Hepatocyte (in vitro differentiated cells): ENCODE measurements around the gene PIGV. TPM values are rescaled to one million over a fixed set of nuclear protein-coding genes. Genes with fewer than 3 reads are reported as not detected.

Experiments
- DNase-seq: peaks from one replicate; pipeline ENCODE4 v3.0.0-alpha.2; 2016; ENCODE audit warnings: low spot score
- H2AFZ ChIP-seq: fragments of 200-600 bp; sonication (generic); 2 replicates; pipeline ENCODE4 v1.6.0; 2016; ENCODE audit warnings: antibody characterized with exemption, mild to moderate bottlenecking
- H3K27ac ChIP-seq: fragments of 200-600 bp; sonication (generic); 2 replicates; pipeline ENCODE4 v1.5.1; 2016; ENCODE audit warnings: mild to moderate bottlenecking
- H3K27me3 ChIP-seq: fragments of 200-600 bp; sonication (generic); 2 replicates; pipeline ENCODE4 v1.6.1; 2016
- H3K36me3 ChIP-seq: fragments of 200-600 bp; sonication (generic); replicated peaks from 2 replicates; pipeline ENCODE4 v1.5.1; 2016; ENCODE audit warnings: low read depth; ENCODE audit not compliant: insufficient read depth
- H3K4me1 ChIP-seq: fragments of 200-600 bp; sonication (generic); 2 replicates; pipeline ENCODE4 v1.5.1; 2016; ENCODE audit warnings: mild to moderate bottlenecking, moderate library complexity; ENCODE audit not compliant: insufficient read depth
- H3K4me2 ChIP-seq: fragments of 200-600 bp; sonication (generic); 2 replicates; pipeline ENCODE4 v1.6.0; 2016
- H3K4me3 ChIP-seq: fragments of 200-600 bp; sonication (generic); 2 replicates; pipeline ENCODE4 v1.5.1; 2016; ENCODE audit warnings: mild to moderate bottlenecking
- H3K79me2 ChIP-seq: fragments of 200-600 bp; sonication (generic); 2 replicates; pipeline ENCODE4 v1.6.0; 2017; ENCODE audit warnings: mild to moderate bottlenecking
- H3K9me2 ChIP-seq: fragments of 200-600 bp; sonication (generic); replicated peaks from 2 replicates; pipeline ENCODE4 v1.6.0; 2017; ENCODE audit warnings: mild to moderate bottlenecking; ENCODE audit not compliant: insufficient read depth
- H3K9me3 ChIP-seq: fragments of 200-600 bp; sonication (generic); 2 replicates; pipeline ENCODE4 v1.5.1; 2016; ENCODE audit warnings: low read depth, mild to moderate bottlenecking
- H4K20me1 ChIP-seq: fragments of 200-600 bp; sonication (generic); 2 replicates; pipeline ENCODE4 v1.6.0; 2016; ENCODE audit warnings: mild to moderate bottlenecking; ENCODE audit not compliant: insufficient read depth, poor library complexity, severe bottlenecking
- EZH2 ChIP-seq: fragments of 200-600 bp; sonication (generic); IDR thresholded peaks from 2 replicates; pipeline ENCODE4 v1.6.1; 2016; ENCODE audit warnings: antibody characterized with exemption, mild to moderate bottlenecking, borderline replicate concordance
- EZH2phosphoT487 ChIP-seq: fragments of 200-600 bp; sonication (generic); IDR thresholded peaks from one replicate; pipeline ENCODE4 v1.6.1; 2018; ENCODE audit warnings: antibody characterized with exemption, mild to moderate bottlenecking, low read depth, moderate library complexity; ENCODE audit not compliant: unreplicated experiment, severe bottlenecking
- WGBS: methylation state at CpG from one replicate; pipeline ENCODE4 v1.1.6; 2016; ENCODE audit warnings: low lambda C conversion rate; ENCODE audit errors: missing lambda C conversion rate; 5-methylcytosine and 5-hydroxymethylcytosine counted together
- polyA plus RNA-seq: library from polyadenylated mRNA; unstranded; fragments of >200 nt; fragmentation: Nextera tagmentation; extraction: Ambion mirVana; gene quantifications from 2 replicates; pipeline ENCODE4 v1.2.1, GENCODE V29; 2016
- total RNA-seq: library from RNA; depleted of rRNA; stranded (reverse); fragments of >200 nt; gene quantifications from 2 replicates; pipeline ENCODE4 v1.2.3, GENCODE V29; 2014
- TF ChIP-seq, protein P1 (sequence below): fragments of 200-600 bp; sonication (generic); IDR thresholded peaks from 2 replicates; pipeline ENCODE4 v1.5.1; 2016; ENCODE audit warnings: antibody characterized with exemption, mild to moderate bottlenecking; ENCODE audit not compliant: poor library complexity

Gene PIGV
- total and polyA plus RNA-seq, 2 experiments from 2014 or later: 21.2 to 22.0 TPM

DNA sequence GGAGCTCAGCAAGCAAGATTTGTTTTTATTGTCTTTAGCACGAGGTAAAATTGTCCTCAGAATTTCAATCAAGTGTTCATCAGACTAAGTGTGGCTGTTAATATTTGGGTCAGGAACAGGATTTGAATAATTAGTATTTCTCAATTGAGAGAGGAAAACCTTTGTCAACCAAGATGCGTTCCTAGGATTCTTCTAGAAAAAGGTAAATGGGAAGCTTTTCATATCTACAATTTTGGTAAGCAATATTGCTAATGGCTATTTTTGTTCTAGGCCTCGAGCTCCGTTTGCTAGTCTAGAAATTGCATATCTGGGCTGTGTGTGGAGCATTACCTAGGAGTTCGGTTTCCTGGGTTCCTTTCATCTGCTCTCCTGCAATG is 4.1 kb upstream of the PIGV start:
- Histone ChIP-seq H4K20me1 (peaks cover 7% of the 10 kb centered on the region), H3K79me2 (peaks cover 32% of the 10 kb centered on the region), H3K4me1 (peaks cover 35% of the 10 kb centered on the region), H3K9me3 (no peaks in the 10 kb centered on the region), H3K9me2 (no peaks in the 10 kb centered on the region), H3K27ac (peak overlapping the region; percentile 43), H2AFZ (no peak overlapping the region), H3K36me3 (no peaks in the 10 kb centered on the region), H3K4me2 (peak overlapping the region; percentile 11), H3K27me3 (no peaks in the 10 kb centered on the region), H3K4me3 (no peak overlapping the region)
- no peak for TF ChIP-seq EZH2phosphoT487
- TF ChIP-seq EZH2: no peak
- TF ChIP-seq, protein P1, sequence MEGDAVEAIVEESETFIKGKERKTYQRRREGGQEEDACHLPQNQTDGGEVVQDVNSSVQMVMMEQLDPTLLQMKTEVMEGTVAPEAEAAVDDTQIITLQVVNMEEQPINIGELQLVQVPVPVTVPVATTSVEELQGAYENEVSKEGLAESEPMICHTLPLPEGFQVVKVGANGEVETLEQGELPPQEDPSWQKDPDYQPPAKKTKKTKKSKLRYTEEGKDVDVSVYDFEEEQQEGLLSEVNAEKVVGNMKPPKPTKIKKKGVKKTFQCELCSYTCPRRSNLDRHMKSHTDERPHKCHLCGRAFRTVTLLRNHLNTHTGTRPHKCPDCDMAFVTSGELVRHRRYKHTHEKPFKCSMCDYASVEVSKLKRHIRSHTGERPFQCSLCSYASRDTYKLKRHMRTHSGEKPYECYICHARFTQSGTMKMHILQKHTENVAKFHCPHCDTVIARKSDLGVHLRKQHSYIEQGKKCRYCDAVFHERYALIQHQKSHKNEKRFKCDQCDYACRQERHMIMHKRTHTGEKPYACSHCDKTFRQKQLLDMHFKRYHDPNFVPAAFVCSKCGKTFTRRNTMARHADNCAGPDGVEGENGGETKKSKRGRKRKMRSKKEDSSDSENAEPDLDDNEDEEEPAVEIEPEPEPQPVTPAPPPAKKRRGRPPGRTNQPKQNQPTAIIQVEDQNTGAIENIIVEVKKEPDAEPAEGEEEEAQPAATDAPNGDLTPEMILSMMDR: no peak
- DNase-seq: no peak
- 86% methylated on average over 5 of the region's 5 CpGs for WGBS

DNA sequence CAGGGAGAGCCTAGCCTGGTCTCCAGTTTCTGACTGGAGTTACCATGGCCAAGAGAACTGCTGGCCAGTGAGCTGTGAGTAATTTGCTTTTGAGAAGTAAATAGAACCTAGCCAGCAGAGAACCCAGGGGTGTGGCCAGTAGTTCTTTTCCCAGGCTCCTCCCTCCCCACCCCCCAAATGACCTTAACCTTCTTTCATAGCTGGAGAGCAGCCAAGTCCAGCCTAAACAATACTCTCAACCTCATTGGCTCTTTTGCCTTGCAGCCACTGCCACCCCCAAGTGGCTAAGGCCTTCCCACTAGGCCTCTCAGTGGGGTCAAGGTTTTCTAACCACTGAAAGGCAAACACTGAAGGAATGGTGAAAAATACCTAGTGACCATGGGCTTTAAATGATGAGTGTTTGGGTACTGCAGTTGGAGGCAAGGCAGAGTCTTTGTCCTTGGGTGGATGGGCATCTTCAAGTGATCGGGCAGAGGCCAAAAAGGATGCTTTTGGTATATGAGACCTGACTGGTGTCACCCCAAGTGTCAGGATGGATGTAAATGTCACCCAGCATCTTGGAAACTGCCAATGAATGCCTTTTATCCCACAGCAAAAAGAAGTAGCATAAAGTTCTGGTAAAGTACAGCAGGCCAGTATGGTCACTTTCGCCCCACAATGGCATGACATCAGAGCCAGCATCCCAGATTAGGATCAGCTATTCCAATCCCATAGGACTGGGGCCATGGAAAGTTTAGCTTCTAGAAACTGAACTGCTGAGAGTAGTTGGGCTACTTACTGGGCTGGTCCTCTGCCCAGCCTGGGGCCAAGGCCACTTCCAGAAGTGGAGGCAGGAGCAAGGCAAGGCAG is 3.5 kb upstream of the PIGV start:
- Histone ChIP-seq H4K20me1 (peaks cover 7% of the 10 kb centered on the region), H3K4me1 (peaks cover 35% of the 10 kb centered on the region), H3K36me3 (no peaks in the 10 kb centered on the region), H3K9me2 (no peaks in the 10 kb centered on the region), H3K4me3 (no peak overlapping the region), H3K79me2 (peaks cover 26% of the 10 kb centered on the region), H2AFZ (no peak overlapping the region), H3K27me3 (no peaks in the 10 kb centered on the region), H3K9me3 (no peaks in the 10 kb centered on the region), H3K27ac (peak overlapping the region; percentile 99), H3K4me2 (peak overlapping the region; percentile 11)
- 95% methylated on average over 2 of the region's 2 CpGs for WGBS
- DNase-seq: peak; percentile 80
- no peak for TF ChIP-seq EZH2
- TF ChIP-seq, protein P1: no peak
- no peak for TF ChIP-seq EZH2phosphoT487

DNA sequence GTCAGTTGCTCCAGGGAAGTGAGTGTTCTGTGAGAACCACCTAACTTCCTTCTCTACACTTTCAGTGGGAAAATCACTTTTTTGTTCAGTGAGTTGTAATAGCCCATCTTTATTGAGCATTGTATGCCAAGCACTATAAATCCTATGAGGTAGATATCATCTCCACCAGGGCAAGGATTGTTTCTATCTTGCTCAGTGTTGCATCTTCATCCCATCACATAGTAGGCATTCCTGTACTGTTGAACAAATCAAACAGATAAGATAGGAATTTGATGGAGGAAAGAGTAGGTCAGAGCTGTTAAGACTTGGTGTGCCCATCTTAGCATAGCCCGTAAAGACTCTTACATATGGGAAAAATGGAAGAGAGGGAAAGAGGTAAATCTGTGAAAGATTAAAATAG is 2.9 kb upstream of the PIGV start:
- Histone ChIP-seq H3K27me3 (no peaks in the 10 kb centered on the region), H3K9me3 (no peaks in the 10 kb centered on the region), H3K4me2 (no peak overlapping the region), H4K20me1 (peaks cover 7% of the 10 kb centered on the region), H3K9me2 (no peaks in the 10 kb centered on the region), H3K36me3 (no peaks in the 10 kb centered on the region), H2AFZ (no peak overlapping the region), H3K4me1 (peaks cover 35% of the 10 kb centered on the region), H3K4me3 (no peak overlapping the region), H3K79me2 (peaks cover 26% of the 10 kb centered on the region), H3K27ac (peak overlapping the region; percentile 99)
- no peak for DNase-seq
- TF ChIP-seq EZH2 (no peak), EZH2phosphoT487 (no peak)
- TF ChIP-seq, protein P1: no peak
- 85% methylated on average over 1 of the region's 1 CpG for WGBS
